Activated naive CD4-positive, alpha-beta T cell treated with anti-CD3 and anti-CD28 coated beads, Interleukin-2, amount 10 ng/mL, durations not matched to agents 7 days and 5 days (primary cell): ENCODE measurements around the gene NECTIN1.

Source experiments
- CTCF ChIA-PET: fragments of 350-600 bp; sonication (Branson Sonifier 250); formaldehyde crosslinking; loops from one replicate; lab custom pipeline; 2021; ENCODE audit warnings: antibody characterized with exemption; lab: Charles Lee
- DNase-seq: peaks from one replicate; pipeline ENCODE4 v3.0.0-alpha.2; 2020
- H3K27ac Mint-ChIP-seq: one replicate; pipeline ENCODE4 v1.8.0; 2021; ENCODE audit warnings: mild to moderate bottlenecking, moderate library complexity, mixed read lengths
- H3K27me3 Mint-ChIP-seq: one replicate; pipeline ENCODE4 v1.8.0; 2021; ENCODE audit warnings: mild to moderate bottlenecking, mixed read lengths
- H3K36me3 Mint-ChIP-seq: one replicate; pipeline ENCODE4 v1.8.0; 2021; ENCODE audit warnings: mixed read lengths
- H3K4me1 Mint-ChIP-seq: one replicate; pipeline ENCODE4 v1.8.0; 2021; ENCODE audit warnings: mixed read lengths
- H3K4me3 Mint-ChIP-seq: one replicate; pipeline ENCODE4 v1.8.0; 2021; ENCODE audit warnings: mild to moderate bottlenecking, moderate library complexity, mixed read lengths
- H3K9me3 Mint-ChIP-seq: one replicate; pipeline ENCODE4 v1.8.0; 2021; ENCODE audit warnings: mixed read lengths

The NECTIN1 gene

GRCh38 chr11:119668676-119669075, 60.3 kb downstream of the NECTIN1 start:
- CTCF ChIA-PET = interaction anchor here (1.0 to 1.9 kb wide), 2 partner anchors 15 to 60 kb away, joined by 3 to 4 read pairs; partner anchors contain the start of gene NECTIN1
- no peaks in the 10 kb centered on the region for H3K4me1 Mint-ChIP-seq
- no peaks in the 10 kb centered on the region for H3K9me3 Mint-ChIP-seq

GRCh38 chr11:119666463-119667131, 62.4 kb downstream of the NECTIN1 start:
- Mint-ChIP-seq H3K27ac (no peak overlapping the region), H3K4me1 (no peaks in the 10 kb centered on the region), H3K9me3 (no peaks in the 10 kb centered on the region), H3K36me3 (no peaks in the 10 kb centered on the region), H3K4me3 (no peak overlapping the region), H3K27me3 (peaks cover 4% of the 10 kb centered on the region)
- DNase-seq = peak; percentile 66
- CTCF ChIA-PET = interaction anchor here (1.6 kb wide), 1 partner anchor 63 kb away, joined by 8 read pairs; the partner anchor contains the start of gene NECTIN1

More at GRCh38 chr11:119668676-119669075, 60.3 kb downstream of the NECTIN1 start:
- no peaks in the 10 kb centered on the region for H3K36me3 Mint-ChIP-seq
- no peak for DNase-seq
- H3K27ac Mint-ChIP-seq = no peak overlapping the region
- H3K27me3 Mint-ChIP-seq = peaks cover 6% of the 10 kb centered on the region
- no peak overlapping the region for H3K4me3 Mint-ChIP-seq

DNA sequence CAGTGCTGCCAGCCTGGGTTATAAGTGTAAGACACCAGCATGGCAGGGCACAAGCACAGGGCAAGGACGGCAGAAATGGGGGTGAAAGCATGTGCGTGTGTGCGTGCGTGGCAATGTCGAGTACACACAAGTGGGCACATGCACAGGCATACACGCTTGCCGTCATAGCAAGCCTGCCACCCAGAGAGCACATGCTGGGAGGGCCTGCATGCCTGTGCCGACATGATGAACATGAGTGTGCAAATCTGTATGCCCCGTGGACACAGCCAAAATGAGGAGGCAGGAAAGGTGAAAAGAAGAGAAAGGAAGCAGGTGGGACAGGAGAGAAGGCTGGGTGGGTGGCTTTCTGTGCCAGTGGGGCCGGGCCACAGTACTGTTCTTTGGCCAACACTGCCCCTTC, 62.9 kb downstream of the NECTIN1 start:
- no peaks in the 10 kb centered on the region for H3K4me1 Mint-ChIP-seq
- DNase-seq = no peak
- no peaks in the 10 kb centered on the region for H3K9me3 Mint-ChIP-seq
- H3K4me3 Mint-ChIP-seq = no peak overlapping the region
- no peak overlapping the region for H3K27ac Mint-ChIP-seq
- peaks cover 4% of the 10 kb centered on the region for H3K27me3 Mint-ChIP-seq
- H3K36me3 Mint-ChIP-seq = no peaks in the 10 kb centered on the region
- CTCF ChIA-PET = interaction anchor here (1.3 to 1.6 kb wide), 2 partner anchors 61 to 63 kb away, joined by 3 to 8 read pairs; partner anchors contain the start of gene NECTIN1

GRCh38 chr11:119664701-119665420, 64.1 kb downstream of the NECTIN1 start:
- H3K4me3 Mint-ChIP-seq = no peak overlapping the region
- no peak for DNase-seq
- no peaks in the 10 kb centered on the region for H3K4me1 Mint-ChIP-seq
- H3K27me3 Mint-ChIP-seq = peaks cover 4% of the 10 kb centered on the region
- no peak overlapping the region for H3K27ac Mint-ChIP-seq
- CTCF ChIA-PET = interaction anchor here (1.0 to 1.6 kb wide), 3 partner anchors 62 to 443 kb away, joined by 3 read pairs; no protein-coding TSS in a partner anchor
- H3K9me3 Mint-ChIP-seq = no peaks in the 10 kb centered on the region
- H3K36me3 Mint-ChIP-seq = no peaks in the 10 kb centered on the region

DNA sequence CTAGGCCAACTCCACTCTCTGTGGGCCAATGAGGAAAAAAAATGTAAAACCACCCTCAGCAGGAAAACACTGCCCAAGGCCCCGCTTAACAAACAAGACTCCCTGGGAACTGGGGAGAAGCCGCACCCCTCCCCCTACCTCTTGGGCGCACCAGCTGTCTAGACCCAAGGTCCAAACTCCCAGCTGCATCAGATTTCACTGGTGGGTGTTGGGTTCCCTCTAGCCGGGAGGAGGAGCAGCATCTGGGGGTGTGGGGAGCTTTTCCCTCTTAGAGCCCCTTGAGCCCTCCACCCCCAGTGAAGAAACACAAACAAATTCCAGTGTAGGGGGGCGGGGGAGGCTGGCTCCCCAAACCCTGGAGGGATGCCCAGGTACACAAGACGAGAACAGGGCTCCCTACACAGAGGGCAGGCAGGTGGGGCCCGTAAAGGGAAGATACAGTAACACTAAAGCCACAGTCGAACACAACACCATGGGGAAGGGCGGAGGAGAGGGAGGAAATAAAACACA, 64.9 kb downstream of the NECTIN1 start:
- Mint-ChIP-seq H3K4me3 (no peak overlapping the region), H3K4me1 (no peaks in the 10 kb centered on the region), H3K27ac (no peak overlapping the region), H3K9me3 (no peaks in the 10 kb centered on the region), H3K36me3 (no peaks in the 10 kb centered on the region), H3K27me3 (peaks cover 4% of the 10 kb centered on the region)
- no peak for DNase-seq
- CTCF ChIA-PET = interaction anchor here (0.6 to 1.6 kb wide), 3 partner anchors 24 to 445 kb away, joined by 3 to 4 read pairs (median 3); no protein-coding TSS in a partner anchor

GRCh38 chr11:119663279-119663678, 65.7 kb downstream of the NECTIN1 start:
- DNase-seq = no peak
- H3K4me1 Mint-ChIP-seq = no peaks in the 10 kb centered on the region
- H3K27ac Mint-ChIP-seq = no peak overlapping the region
- H3K9me3 Mint-ChIP-seq = no peaks in the 10 kb centered on the region
- no peak overlapping the region for H3K4me3 Mint-ChIP-seq
- peaks cover 3% of the 10 kb centered on the region for H3K27me3 Mint-ChIP-seq
- no peaks in the 10 kb centered on the region for H3K36me3 Mint-ChIP-seq
- CTCF ChIA-PET = interaction anchor here (0.6 to 1.6 kb wide), 3 partner anchors 23 to 446 kb away, joined by 3 to 4 read pairs (median 3); no protein-coding TSS in a partner anchor

- Mint-ChIP-seq H3K36me3 (no peaks in the 10 kb centered on the region), H3K4me3 (no peak overlapping the region), H3K27me3 (peaks cover 4% of the 10 kb centered on the region), H3K9me3 (no peaks in the 10 kb centered on the region), H3K4me1 (no peaks in the 10 kb centered on the region), H3K27ac (no peak overlapping the region)
- CTCF ChIA-PET = no interaction called here
- DNase-seq = no peak
Observed at GRCh38 chr11:119661226-119661625, 67.8 kb downstream of the NECTIN1 start.

DNA sequence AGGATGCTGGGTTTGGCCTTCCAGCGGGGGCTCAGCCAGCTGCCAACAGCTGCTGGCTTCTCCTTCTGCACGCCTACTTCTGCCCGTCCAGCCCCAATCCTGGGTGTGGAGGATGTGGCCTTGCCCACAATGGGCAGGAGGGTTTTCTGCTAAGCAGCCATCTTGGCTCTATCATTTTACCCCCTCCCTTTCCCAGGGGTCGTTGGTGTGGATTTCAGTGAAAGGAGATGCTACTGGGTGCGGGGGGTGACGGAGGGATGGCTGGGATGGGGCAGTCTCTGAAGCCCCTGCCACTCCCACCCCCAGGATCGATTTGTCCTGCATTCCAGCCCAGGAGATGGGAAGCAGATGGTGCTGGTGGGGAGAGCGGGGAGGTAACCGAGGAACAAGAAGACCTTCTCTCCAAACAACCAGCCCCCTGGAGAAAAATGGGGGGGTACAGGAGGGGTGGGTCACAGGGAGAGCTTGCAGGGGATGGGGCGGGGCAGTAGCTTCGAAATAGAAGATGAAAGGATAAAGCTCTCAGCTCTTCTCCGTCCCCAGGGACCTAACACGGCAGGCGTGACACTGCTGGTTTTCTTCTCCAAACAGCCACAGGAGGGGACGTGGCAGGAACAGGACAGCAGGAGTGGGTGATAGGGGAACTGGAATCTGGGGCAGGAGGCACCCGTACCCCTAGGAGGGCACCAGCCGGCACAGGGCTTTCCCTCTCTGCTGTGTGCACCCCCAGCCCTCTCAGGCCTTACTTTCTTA, 68.9 kb downstream of the NECTIN1 start:
- Mint-ChIP-seq H3K27me3 (peaks cover 4% of the 10 kb centered on the region), H3K36me3 (no peaks in the 10 kb centered on the region), H3K9me3 (no peaks in the 10 kb centered on the region), H3K4me3 (no peak overlapping the region), H3K27ac (no peak overlapping the region), H3K4me1 (no peaks in the 10 kb centered on the region)
- no peak for DNase-seq
- CTCF ChIA-PET = no interaction called here

DNA sequence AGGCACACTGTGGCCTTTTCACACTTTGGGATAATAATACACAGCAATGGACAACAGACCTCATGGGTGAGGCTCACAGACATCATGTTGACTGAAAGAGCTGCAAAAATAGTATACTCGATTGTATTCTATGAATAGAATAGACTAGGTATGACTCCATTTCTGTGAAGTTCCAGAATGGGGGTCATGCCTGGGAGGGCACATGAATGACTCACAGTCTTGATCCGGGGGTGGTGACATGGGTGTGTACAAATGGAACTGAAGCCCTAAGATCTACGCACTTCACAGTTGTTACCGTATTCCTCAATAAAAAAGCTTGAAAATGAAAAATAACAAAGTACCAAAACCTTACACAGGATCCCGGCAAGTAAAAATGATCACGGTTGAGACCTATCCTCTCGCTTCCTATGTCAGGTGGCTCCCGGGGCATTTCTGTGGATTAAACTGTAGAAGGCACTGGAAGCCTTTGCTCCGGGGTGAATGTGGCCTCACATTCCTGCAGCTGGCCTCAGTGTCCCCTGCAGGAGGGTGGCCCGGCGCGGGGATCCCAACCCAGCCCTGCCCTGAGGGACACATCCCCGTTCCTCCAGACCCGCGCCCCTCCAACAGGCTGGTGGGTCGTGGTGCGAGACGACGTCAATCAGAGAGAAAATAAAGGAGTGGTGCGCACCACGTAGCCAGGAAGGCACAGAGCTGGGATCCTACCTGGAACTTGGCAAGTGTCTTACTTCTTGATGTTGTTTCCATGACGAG, 75.9 kb downstream of the NECTIN1 start:
- Mint-ChIP-seq H3K27ac (no peak overlapping the region), H3K36me3 (no peaks in the 10 kb centered on the region), H3K9me3 (peaks cover 1% of the 10 kb centered on the region), H3K4me3 (no peak overlapping the region), H3K27me3 (peaks cover 4% of the 10 kb centered on the region), H3K4me1 (no peaks in the 10 kb centered on the region)
- CTCF ChIA-PET = no interaction called here
- no peak for DNase-seq

DNA sequence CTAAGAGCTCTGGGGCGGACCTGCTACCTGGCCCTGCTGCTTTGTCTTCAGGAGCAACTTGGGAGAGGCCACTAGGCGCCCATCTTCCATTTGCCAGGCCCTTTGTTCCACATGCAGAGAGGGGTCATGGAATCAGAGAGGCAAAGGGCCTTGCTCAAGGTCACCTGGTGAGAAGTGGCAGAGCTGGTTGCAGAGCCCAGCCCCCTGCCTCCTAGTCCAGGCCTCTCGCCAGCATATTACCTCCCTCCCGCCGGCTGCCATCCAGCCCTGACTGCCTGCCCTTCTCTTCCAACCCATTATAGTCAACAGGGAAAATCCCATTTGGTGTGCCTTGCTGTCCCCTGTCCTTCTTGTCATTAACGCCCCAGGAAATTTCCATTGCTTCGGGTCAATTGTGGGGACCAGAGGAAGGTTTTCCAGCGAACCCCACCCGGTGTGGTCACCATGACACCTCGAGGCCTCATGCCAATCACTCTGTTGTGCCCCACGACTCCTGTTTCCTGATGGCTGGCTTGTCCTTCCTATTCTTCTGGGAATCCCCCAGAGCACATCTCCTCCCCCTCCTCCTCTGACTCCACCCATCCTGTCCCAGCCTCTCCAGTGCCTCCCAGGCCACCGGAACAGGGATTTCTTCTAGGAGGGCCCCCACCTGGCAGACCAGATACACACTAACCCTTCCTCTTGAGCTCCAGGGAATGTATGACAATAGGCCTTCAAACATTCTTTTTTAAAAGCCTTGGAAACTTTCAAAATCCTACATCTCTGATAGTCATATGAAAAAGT, 77.0 kb downstream of the NECTIN1 start:
- Mint-ChIP-seq H3K27ac (no peak overlapping the region), H3K4me3 (no peak overlapping the region), H3K4me1 (no peaks in the 10 kb centered on the region), H3K36me3 (no peaks in the 10 kb centered on the region), H3K9me3 (peaks cover 4% of the 10 kb centered on the region), H3K27me3 (peaks cover 4% of the 10 kb centered on the region)
- DNase-seq = no peak
- CTCF ChIA-PET = no interaction called here

- CTCF ChIA-PET = no interaction called here
- Mint-ChIP-seq H3K27ac (peak overlapping the region; percentile 1), H3K4me3 (no peak overlapping the region), H3K9me3 (peaks cover 4% of the 10 kb centered on the region), H3K36me3 (no peaks in the 10 kb centered on the region), H3K27me3 (peaks cover 7% of the 10 kb centered on the region), H3K4me1 (no peaks in the 10 kb centered on the region)
- DNase-seq = no peak
Observed at GRCh38 chr11:119650251-119650650, 78.7 kb downstream of the NECTIN1 start.

GRCh38 chr11:119647254-119647653, 81.7 kb downstream of the NECTIN1 start:
- DNase-seq = no peak
- H3K9me3 Mint-ChIP-seq = peaks cover 4% of the 10 kb centered on the region
- CTCF ChIA-PET = no interaction called here
- no peaks in the 10 kb centered on the region for H3K4me1 Mint-ChIP-seq
- H3K27me3 Mint-ChIP-seq = peaks cover 7% of the 10 kb centered on the region
- H3K4me3 Mint-ChIP-seq = no peak overlapping the region
- no peak overlapping the region for H3K27ac Mint-ChIP-seq
- H3K36me3 Mint-ChIP-seq = no peaks in the 10 kb centered on the region

DNA sequence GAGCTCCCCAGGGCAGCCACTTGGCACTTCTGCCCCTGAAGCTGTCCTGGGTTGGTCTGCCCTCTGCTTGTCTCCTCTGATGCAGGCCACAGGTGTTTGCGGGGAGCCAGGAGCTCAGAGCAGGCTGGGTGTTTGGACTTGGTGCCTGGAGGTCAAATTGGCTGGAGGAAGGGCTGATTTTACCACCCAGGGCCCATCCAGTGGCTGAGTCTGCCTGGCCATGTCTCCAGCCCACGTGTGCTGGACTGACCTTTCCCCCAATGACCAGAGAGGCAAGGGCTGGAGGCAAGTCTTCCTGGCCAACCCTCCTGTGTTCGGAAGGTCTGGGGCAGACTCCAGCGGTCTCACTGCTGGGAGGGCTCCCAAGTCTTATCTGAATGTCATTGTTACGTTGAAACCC, 84.0 kb downstream of the NECTIN1 start:
- Mint-ChIP-seq H3K4me3 (no peak overlapping the region), H3K27ac (no peak overlapping the region), H3K36me3 (no peaks in the 10 kb centered on the region), H3K9me3 (peaks cover 4% of the 10 kb centered on the region), H3K4me1 (no peaks in the 10 kb centered on the region), H3K27me3 (peaks cover 7% of the 10 kb centered on the region)
- DNase-seq = no peak
- CTCF ChIA-PET = no interaction called here
